KOPT-K1 (cell line): ENCODE measurements around the gene ECHDC3.

ENCODE experiments used
- H3K27ac ChIP-seq: fragments of 200-600 bp; sonication (generic); 2 replicates; pipeline ENCODE4 v1.5.1; 2016; ENCODE audit warnings: antibody characterized with exemption, mild to moderate bottlenecking, low read depth, low read length; ENCODE audit not compliant: poor library complexity, severe bottlenecking
- H3K36me3 ChIP-seq: fragments of 200-600 bp; sonication (generic); 2 replicates; pipeline ENCODE4 v1.5.1; 2017; ENCODE audit warnings: antibody characterized with exemption, mild to moderate bottlenecking, low read length, moderate library complexity; ENCODE audit not compliant: insufficient read depth
- H3K9me3 ChIP-seq: fragments of 200-600 bp; sonication (generic); 2 replicates; pipeline ENCODE4 v1.5.1; 2017; ENCODE audit warnings: antibody characterized with exemption, low read length, mild to moderate bottlenecking; ENCODE audit not compliant: insufficient read depth, poor library complexity, severe bottlenecking

Gene ECHDC3, protein sequence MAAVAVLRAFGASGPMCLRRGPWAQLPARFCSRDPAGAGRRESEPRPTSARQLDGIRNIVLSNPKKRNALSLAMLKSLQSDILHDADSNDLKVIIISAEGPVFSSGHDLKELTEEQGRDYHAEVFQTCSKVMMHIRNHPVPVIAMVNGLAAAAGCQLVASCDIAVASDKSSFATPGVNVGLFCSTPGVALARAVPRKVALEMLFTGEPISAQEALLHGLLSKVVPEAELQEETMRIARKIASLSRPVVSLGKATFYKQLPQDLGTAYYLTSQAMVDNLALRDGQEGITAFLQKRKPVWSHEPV

DNA sequence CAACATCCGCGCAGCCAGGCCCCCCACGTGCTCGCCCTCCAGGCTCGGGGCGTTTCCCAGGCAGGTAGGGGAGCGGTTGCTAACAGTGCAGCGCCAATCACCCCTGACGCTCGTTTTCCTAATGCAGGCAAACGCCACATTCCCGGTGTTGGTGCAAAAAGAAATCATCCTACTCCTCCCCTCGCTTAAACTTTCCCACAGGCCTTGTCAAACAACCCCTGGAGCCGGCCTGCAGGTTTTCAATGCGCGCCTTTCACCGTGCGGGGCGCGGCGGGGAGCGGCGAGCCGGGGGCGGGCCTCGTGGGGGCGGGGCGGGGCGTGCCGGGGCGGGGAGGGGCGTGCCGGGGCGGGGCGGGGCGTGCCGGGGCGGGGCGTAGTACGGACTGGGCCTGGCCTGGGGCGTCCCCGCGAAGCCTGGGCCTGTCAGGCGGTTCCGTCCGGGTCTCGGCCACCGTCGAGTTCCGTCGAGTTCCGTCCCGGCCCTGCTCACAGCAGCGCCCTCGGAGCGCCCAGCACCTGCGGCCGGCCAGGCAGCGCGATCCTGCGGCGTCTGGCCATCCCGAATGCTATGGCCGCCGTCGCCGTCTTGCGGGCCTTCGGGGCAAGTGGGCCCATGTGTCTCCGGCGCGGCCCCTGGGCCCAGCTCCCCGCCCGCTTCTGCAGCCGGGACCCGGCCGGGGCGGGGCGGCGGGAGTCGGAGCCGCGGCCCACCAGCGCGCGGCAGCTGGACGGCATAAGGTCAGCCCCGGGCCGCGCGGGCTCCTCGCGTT, at the start of gene ECHDC3:
TSS of gene ECHDC3 (plus strand) at position 374 of the 770 bp plus-strand sequence. CDS start at position 569, 195 bp downstream.
- H3K36me3 ChIP-seq: no peaks in the 10 kb centered on the region
- no peaks in the 10 kb centered on the region for H3K9me3 ChIP-seq
- H3K27ac ChIP-seq: no peak within 1 kb of the TSS

DNA sequence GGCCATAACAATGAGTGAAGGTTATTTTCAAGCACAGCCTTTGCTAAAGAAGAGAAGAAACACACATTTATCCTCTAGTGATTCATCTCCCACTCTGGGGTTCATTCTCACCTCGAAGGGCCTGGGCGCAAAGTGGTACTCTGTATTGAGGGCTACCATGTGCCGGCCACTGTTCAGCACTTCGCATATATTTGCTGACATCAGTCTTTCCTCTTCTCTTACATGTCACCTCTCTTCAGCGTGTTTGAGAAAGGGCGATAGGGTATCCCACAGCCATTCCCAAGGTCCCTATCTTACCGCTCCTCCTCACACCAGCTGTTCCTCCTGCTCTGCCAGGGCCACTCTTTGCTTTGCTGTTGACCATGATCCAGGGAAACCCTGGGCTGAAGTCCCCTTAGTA, 48.8 kb upstream of the ECHDC3 start:
- H3K9me3 ChIP-seq: no peaks in the 10 kb centered on the region
- no peak overlapping the region for H3K27ac ChIP-seq
- no peaks in the 10 kb centered on the region for H3K36me3 ChIP-seq

DNA sequence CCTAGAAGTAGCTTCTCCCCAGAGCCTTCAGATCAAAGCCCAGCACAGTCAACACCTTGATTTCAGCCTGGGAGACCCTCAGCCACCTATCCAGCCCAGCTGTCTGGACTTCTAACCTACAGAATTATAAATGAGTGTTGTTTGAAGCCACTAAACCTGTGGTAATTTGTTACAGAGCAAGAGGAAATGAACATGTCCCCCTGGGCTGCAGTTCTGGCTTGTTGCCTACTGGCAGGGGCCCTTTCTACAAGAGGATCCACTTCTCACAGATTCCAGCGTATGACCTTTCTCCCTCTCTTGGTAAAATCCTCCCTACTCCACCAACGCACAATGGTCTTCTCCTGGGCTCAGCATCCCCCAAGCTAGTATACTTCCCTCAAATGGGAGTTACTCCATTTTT, 46.4 kb upstream of the ECHDC3 start:
- Histone ChIP-seq H3K9me3 (no peaks in the 10 kb centered on the region), H3K27ac (no peak overlapping the region)

DNA sequence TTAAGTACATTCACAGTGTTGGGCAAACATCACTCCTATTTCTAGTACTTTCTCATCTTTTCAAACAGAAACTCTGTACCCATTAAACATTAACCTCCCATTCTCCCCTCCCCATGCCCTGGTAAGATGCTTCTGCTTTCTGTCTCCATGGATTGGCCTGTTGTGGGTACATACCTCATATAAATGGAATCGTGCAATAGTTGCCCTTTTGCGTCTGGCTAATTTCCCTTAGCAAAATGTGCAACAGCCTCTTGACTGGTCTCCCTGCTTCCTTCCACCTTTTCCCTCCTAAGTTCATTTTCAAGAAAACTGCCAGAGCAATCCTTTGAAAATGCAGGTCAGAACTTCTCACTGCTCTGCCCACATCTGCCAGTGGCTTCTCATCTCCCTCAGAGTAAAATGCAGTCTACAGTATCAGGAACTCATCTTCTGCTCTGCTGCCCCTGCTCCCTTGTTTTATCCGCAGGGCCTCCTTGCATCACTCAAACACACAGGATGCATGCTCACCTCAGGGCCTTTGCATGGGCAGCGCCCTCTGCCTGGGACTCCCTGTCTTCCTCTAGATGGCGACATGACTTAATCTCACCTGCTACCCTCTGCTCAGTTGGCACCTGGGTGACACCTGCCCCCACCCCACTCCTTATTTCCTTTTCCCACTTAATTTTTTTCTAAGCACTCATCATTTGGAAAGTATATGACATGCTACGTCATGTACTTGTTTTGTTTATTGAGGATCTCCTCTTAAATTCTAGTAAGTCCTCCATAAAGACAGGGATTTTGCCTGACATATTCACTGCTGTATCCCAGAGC, 44.3 kb upstream of the ECHDC3 start:
- H3K27ac ChIP-seq: no peak overlapping the region
- no peaks in the 10 kb centered on the region for H3K9me3 ChIP-seq
- no peaks in the 10 kb centered on the region for H3K36me3 ChIP-seq

More for the DNA sequence above, 46.4 kb upstream of the ECHDC3 start:
- no peaks in the 10 kb centered on the region for H3K36me3 ChIP-seq

DNA sequence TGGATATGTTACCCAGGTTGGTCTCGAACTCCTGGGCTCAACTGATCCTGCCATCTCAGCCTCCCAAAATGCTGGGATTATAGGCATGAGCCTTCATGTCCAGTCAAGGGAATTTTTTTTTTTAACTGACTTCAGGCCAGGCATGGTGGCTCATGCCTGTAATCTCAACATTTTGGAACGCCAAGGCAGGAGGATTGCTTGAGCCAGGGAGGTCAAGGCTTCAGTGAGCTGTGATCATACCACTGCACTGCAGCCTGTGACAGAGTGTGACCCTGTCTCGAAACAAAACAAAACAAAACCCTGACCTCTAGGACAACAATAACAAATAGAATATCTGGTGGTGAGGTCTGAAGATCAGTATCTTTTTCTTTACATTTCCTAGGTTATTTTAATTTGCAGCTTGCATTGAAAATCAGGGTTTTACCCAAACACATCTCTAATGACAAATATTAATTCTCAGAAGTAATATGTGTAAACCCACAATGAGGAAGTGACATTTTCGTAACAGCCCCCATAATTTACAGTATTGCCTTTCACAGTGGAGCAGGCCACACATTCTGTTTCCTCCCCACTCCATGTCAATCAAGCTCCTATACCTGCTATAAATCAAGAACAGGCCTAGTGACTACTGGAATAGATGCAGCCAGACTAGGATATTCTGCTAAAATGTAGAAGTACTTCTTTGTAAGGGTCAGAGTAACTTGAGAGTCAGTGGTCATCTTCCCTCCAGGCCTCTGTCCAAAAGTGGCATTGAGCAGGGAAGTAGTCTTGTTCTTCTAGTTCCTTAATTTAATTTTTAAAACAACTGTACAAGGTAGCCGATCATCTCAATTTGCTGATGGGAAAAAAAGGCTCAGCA, 43.3 kb upstream of the ECHDC3 start:
- Histone ChIP-seq H3K36me3 (no peaks in the 10 kb centered on the region), H3K27ac (no peak overlapping the region), H3K9me3 (no peaks in the 10 kb centered on the region)

- Histone ChIP-seq H3K36me3 (no peaks in the 10 kb centered on the region), H3K27ac (no peak overlapping the region), H3K9me3 (no peaks in the 10 kb centered on the region)
Measured at GRCh38 chr10:11699550-11700097, 42.6 kb upstream of the ECHDC3 start.

DNA sequence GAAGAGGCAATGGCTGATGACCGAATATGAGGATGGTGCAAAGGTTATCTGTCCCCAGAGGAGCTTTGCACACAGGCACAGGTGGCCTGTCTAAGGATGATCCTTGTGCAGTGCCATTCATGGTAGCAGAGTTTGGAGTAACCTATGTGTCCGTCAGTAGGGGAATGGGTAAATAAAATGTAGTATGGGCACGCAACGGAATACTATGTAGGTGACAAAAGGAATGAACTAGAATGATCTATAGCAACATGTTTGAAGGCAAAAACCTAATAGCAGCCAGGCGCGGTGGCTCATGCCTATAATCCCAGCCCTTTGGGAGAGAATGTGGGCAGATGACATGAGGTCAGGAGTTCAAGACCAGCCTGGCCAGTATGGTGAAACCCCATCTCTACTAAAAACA, 41.6 kb upstream of the ECHDC3 start:
- Histone ChIP-seq H3K36me3 (no peaks in the 10 kb centered on the region), H3K9me3 (no peaks in the 10 kb centered on the region), H3K27ac (no peak overlapping the region)

DNA sequence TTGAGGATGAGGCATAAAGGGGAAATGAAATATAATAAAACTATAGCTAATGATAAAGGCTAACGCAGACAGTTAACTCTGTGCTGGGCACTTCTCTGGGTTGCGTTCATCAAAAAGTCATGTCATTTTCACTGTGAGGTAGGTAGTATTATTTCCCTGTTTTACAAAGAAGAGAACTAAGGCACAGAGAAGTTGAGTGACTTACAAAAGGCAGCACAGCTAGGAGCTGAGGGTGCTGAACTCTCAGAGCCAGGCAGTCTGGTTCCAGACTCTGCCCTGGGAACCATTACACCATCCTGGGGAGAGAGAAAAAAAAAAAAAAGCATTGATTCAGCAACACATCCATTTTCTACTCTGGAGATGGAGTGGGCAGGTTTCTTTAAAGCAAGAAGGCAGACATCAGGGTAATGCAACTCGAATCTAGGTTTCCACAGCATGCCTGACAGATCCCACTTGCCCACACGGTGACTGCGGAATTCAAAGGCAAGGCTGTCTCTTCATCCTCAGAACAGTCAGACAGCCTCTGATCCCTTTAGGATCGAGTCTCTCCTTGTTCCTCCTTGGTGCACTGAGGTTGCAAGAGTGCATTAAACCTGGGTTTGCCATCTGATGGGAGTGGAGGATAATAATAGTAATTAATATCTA, 40.6 kb upstream of the ECHDC3 start:
- H3K9me3 ChIP-seq: no peaks in the 10 kb centered on the region
- H3K36me3 ChIP-seq: no peaks in the 10 kb centered on the region
- H3K27ac ChIP-seq: no peak overlapping the region

DNA sequence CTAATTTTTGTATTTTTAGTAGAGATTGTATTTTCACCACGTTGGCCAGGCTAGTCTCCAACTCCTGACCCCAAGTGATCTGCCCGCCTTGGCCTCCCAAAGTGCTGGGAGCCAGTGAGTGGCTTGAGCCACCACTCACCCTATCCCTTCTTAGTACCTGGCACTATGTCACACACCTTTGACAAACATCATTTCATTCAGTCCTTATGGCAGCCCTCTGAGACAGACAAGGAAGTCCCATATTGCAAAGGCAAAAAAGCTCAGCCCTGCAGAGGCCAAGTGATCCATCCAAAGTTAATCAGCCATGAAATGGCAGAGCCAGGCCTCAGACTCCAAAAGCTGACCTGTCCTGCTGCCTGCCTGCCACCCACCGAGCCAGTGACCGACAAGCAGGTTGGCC, 39.9 kb upstream of the ECHDC3 start:
- H3K36me3 ChIP-seq: no peaks in the 10 kb centered on the region
- H3K9me3 ChIP-seq: no peaks in the 10 kb centered on the region
- H3K27ac ChIP-seq: no peak overlapping the region

DNA sequence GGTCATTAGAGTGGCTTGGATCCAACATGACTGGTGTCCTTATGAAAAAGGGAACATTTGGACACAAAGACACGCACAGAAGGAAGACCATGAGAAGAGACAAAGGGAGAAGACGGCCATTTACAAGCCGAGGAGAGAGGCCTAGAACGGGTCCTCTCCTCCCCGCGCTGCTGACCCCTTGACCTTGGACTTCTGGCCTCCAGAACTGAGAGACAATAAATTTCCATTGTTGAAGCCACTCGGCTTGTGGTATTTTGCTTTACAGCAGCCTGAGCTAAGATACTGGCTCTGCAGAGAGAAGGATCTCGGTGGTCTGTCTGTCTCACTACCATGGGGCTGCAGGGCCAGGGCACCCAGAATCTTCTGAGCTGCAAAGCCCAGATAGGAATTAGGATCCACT, 38.1 kb upstream of the ECHDC3 start:
- Histone ChIP-seq H3K36me3 (no peaks in the 10 kb centered on the region), H3K9me3 (no peaks in the 10 kb centered on the region), H3K27ac (no peak overlapping the region)

GRCh38 chr10:11705722-11706121, 36.5 kb upstream of the ECHDC3 start:
- Histone ChIP-seq H3K9me3 (no peaks in the 10 kb centered on the region), H3K36me3 (no peaks in the 10 kb centered on the region), H3K27ac (no peak overlapping the region)

DNA sequence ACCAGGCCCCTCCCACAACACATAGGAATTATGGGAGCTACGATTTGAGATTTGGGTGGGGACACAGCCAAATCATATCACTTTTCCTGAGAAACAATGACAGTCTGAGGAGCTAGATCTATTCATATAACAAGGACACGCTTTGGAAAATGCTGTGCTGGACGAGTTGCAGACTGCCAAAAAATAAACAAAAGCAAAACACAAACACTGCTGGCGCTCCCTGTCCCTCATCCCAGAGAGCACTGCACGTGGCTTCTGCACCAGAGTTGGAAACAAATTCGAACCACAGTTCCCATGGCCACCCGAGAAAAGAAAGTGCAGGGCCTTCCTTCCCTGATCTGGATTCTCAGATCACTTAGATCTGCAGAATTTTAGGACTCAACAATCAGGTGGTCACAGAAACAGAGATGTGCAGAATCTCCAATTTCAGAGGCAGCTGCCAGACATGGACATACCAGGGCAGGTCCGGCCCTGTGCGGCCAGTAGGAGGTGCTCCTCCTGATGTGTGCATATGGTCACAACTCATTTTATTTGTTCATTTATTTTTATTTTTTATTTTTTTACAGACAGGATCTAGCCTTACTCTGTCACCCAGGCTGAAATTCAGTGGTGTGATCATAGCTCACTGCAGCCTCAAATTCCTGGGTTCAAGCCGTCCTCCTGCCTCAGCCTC, 35.2 kb upstream of the ECHDC3 start:
- no peaks in the 10 kb centered on the region for H3K9me3 ChIP-seq
- H3K36me3 ChIP-seq: no peaks in the 10 kb centered on the region
- H3K27ac ChIP-seq: no peak overlapping the region

- Histone ChIP-seq H3K36me3 (no peaks in the 10 kb centered on the region), H3K9me3 (no peaks in the 10 kb centered on the region), H3K27ac (no peak overlapping the region)
Measured at GRCh38 chr10:11707624-11708350, 34.4 kb upstream of the ECHDC3 start.
